ENCODE data around the gene CDC5L.

Gene CDC5L

DNA sequence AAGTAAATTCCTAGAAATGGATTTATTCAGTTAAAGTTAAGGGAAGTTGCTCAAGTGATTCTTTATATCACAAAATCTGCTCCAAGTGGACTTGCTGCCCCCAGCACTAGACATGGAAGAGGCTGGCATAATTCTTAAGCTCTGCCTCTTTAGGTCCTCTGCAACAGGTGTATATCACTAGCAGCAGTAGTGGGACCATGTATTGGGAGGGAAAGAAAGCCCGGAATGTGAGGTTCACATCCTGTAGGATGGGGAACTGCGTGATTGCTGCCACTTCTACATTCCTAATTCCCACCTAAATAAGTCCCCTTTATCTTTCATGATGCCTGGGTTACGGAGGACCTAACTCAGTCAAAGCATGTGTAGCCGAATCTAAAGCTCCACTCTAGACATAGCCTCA is 31.9 kb upstream of the CDC5L start:
- TF ChIP-seq CTCF (conservative IDR thresholded peaks at IDR 0.05; ENCODE audit: low read depth) = no peak
- CTCF ChIA-PET = no interaction called here
- no peak for DNase-seq (ENCODE audit: low spot score)
- no peak overlapping the region for H3K27ac ChIP-seq
- POLR2A ChIA-PET (ENCODE audit: low non-redundant PET) = no interaction called here

- CTCF ChIA-PET = no interaction called here
Measured at GRCh38 chr6:44356487-44356886, 31.0 kb upstream of the CDC5L start.

DNA sequence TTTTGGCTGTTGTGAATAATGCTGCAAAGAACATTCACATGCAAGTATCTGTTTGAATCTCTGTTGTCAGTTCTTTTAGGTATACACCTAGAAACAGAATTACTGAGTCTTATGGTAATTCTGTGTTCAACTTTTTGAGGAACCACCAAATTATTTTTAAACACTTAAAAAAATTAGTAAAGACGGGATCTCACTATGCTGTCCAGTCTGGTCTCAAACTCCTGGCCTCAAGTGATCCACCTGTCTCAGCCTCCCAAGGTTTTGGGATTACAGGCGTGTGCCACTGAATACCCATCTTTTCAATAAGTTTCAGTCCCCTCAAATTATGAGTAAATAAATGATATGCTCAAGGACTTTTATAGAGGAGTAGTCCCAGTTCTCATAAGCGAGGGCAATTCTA is 27.5 kb upstream of the CDC5L start:
- no peak for TF ChIP-seq CTCF (conservative IDR thresholded peaks at IDR 0.05; ENCODE audit: low read depth)
- H3K27ac ChIP-seq = no peak overlapping the region
- POLR2A ChIA-PET (ENCODE audit: low non-redundant PET) = no interaction called here
- DNase-seq (ENCODE audit: low spot score) = no peak
- CTCF ChIA-PET = interaction anchor here (0.6 kb wide), 1 partner anchor 13 kb away, joined by 3 read pairs; no protein-coding TSS in a partner anchor

More at GRCh38 chr6:44356487-44356886, 31.0 kb upstream of the CDC5L start:
- no peak overlapping the region for H3K27ac ChIP-seq
- POLR2A ChIA-PET (ENCODE audit: low non-redundant PET) = no interaction called here
- DNase-seq (ENCODE audit: low spot score) = no peak
- TF ChIP-seq CTCF (conservative IDR thresholded peaks at IDR 0.05; ENCODE audit: low read depth) = no peak

DNA sequence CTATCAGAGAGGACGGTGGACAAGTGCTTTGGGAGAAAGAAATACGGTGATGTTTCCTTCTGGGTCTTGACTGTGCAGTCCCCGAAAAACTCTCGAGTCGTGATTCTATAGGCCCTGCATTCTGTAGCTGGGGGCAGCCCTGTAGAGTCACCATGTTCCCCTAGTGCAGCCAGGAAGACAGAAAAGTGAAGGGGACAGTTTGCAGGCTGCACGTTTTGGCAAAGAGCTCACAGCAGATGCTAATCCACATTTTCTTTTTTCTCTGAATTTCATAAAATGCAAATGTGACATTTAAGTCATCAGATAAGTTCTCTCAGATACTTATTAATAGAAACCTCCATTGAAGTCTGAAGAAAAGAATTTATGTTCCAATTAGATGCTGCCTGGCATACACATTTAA is 25.6 kb upstream of the CDC5L start:
- DNase-seq (ENCODE audit: low spot score) = no peak
- POLR2A ChIA-PET (ENCODE audit: low non-redundant PET) = no interaction called here
- H3K27ac ChIP-seq = no peak overlapping the region
- CTCF ChIA-PET = interaction anchor here (0.5 kb wide), 1 partner anchor 20 kb away, joined by 3 read pairs; no protein-coding TSS in a partner anchor
- no peak for TF ChIP-seq CTCF (conservative IDR thresholded peaks at IDR 0.05; ENCODE audit: low read depth)

- CTCF ChIA-PET = interaction anchor here (0.7 kb wide), 1 partner anchor 20 kb away, joined by 3 read pairs; no protein-coding TSS in a partner anchor
- no peak for TF ChIP-seq CTCF (conservative IDR thresholded peaks at IDR 0.05; ENCODE audit: low read depth)
- POLR2A ChIA-PET (ENCODE audit: low non-redundant PET) = no interaction called here
- H3K27ac ChIP-seq = no peak overlapping the region
- no peak for DNase-seq (ENCODE audit: low spot score)
Measured at GRCh38 chr6:44363377-44363926, 24.1 kb upstream of the CDC5L start.

DNA sequence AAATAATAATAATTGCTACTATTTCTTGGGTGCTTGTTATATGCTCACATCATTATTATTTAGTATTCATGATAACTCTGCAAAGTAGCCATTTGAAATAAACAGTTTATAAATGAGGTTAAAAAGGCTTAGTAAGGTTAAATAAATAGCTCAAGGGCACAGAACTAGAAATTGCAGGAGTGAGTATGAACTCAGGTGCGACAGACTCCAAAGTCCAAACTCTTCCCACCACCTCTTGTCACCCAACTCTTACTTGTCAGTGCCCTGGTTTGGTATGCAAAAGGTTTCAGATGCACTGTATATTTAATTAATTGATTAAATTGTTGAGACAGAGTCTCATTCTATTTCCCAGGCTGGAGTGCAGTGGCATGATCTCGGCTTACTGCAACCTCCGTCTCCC is 20.7 kb upstream of the CDC5L start:
- CTCF ChIA-PET = interaction anchor here (0.6 kb wide), 1 partner anchor 77 kb away, joined by 3 read pairs; no protein-coding TSS in a partner anchor
- DNase-seq (ENCODE audit: low spot score) = no peak
- POLR2A ChIA-PET (ENCODE audit: low non-redundant PET) = no interaction called here
- H3K27ac ChIP-seq = no peak overlapping the region
- no peak for TF ChIP-seq CTCF (conservative IDR thresholded peaks at IDR 0.05; ENCODE audit: low read depth)

Data from RWPE1 (cell line).